ENCODE measurements around the gene DSE.
A peak's percentile ranks its signal among the peaks of the same experiment; 100 is the strongest.

DSE gene

DNA sequence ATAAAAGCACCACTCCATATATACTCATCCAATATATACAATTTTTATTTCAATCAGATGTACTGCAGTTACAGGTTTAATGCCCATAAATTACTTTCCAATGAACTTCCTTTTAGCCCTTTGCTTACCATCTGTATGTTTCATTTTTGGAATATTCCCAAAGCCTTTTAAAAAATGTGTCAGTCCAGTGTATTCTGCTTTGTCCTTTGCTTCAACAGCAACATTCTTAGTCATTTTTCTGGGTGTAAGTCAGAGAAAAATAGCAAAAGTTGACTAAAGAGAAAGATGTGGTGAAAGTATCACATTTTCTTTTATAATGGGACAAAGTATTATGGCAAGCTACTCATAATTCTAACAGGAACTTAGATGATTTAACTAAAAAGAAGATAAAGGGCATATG, 15.2 kb downstream of the DSE start:
- Mint-ChIP-seq H3K4me3 (no peak overlapping the region), H3K27ac (no peak overlapping the region), H3K9me3 (peaks cover 0 to 1% of the 10 kb centered on the region in 2 donors), H3K4me1 (peaks cover 27 to 63% of the 10 kb centered on the region in 2 donors), H3K36me3 (peaks cover 3 to 4% of the 10 kb centered on the region in 2 donors), H3K27me3 (no peaks in the 10 kb centered on the region)
- DNase-seq: no peak
- ATAC-seq (replicated peaks): no peak

DNA sequence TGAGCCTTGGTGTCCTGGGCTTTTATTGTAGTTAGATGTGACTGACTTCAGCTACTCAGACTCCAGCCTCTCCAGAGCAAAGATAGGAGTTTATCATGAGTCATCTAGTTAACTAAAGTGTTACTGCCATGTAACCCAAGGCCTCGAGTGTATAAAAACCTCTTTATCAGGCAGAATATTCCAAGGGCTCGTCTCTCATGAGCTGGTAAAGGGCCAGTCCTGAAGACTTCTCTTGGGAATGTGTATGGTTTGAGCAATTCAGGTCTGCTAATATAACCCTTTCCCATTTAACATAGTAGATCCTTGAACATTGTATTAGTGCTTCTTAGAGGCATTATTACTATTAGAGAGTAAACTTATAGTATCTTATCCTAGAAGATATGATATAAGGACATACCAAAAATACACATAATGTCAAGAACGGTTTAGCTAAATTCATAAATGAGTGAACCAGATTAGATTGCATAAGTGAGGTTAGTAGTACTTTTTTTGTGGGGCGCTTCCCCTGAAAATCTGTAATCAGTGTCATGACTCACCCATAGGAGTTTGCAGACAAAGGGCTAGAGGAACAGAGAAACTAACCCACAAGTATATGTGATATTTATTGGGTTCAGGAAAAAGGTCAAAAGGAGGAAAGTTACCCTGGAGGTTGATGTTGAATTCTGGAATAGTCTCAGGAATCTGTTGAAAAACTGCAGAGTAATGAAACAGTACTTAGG, 16.0 kb downstream of the DSE start:
- peak overlapping the region; percentile 63 to 71 for H3K4me3 Mint-ChIP-seq

GRCh38 chr6:116387374-116387773, 16.6 kb downstream of the DSE start:
- peak overlapping the region; percentile 63 to 71 for H3K4me3 Mint-ChIP-seq
- H3K4me1 Mint-ChIP-seq: peaks cover 30 to 66% of the 10 kb centered on the region in 2 donors
- H3K27ac Mint-ChIP-seq: peak overlapping the region; percentile 72

More for the DNA sequence above, 16.0 kb downstream of the DSE start:
- H3K27me3 Mint-ChIP-seq: no peaks in the 10 kb centered on the region
- peaks cover 2 to 4% of the 10 kb centered on the region in 2 donors for H3K36me3 Mint-ChIP-seq
- peaks cover 27 to 64% of the 10 kb centered on the region in 2 donors for H3K4me1 Mint-ChIP-seq
- H3K27ac Mint-ChIP-seq: peak overlapping the region; percentile 72
- ATAC-seq (replicated peaks): peak; percentile 73 to 74
- H3K9me3 Mint-ChIP-seq: peaks cover 0 to 1% of the 10 kb centered on the region in 2 donors
- no peak for DNase-seq

DNA sequence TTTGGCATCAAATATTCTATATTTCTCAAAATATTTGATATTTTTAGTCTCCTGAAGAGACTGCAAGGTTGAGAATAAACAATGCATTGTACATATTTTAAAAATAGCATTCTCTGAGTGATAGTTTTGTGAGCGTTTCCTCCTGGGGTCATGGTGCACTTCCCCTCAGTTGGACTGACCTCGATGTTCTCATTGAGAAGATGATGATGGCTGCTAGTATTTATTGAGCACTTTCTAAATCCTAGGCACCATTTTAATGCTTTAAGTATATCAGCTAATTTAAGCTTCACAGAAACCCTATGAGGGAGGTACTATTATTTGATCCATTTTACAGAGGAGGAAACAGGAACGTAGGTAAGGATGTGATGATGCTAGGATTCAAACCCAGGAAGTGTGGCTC, 18.2 kb downstream of the DSE start:
- Mint-ChIP-seq H3K36me3 (no peaks in the 10 kb centered on the region), H3K27ac (no peak overlapping the region), H3K4me1 (peaks cover 38 to 73% of the 10 kb centered on the region in 2 donors), H3K9me3 (peaks cover 0 to 1% of the 10 kb centered on the region in 2 donors), H3K27me3 (no peaks in the 10 kb centered on the region), H3K4me3 (peak overlapping the region; percentile 11 to 55)
- no peak for ATAC-seq (replicated peaks)
- DNase-seq: no peak

More at GRCh38 chr6:116387374-116387773, 16.6 kb downstream of the DSE start:
- H3K27me3 Mint-ChIP-seq: no peaks in the 10 kb centered on the region
- DNase-seq (peak; percentile 45), ATAC-seq (replicated peaks) (peak; percentile 81 to 88)
- H3K9me3 Mint-ChIP-seq: peaks cover 0 to 1% of the 10 kb centered on the region in 2 donors
- peaks cover 2 to 3% of the 10 kb centered on the region in 2 donors for H3K36me3 Mint-ChIP-seq

GRCh38 chr6:116389357-116389756, 18.6 kb downstream of the DSE start:
- peak overlapping the region in 1 of 2 donors; percentile 55 for H3K4me3 Mint-ChIP-seq

DNA sequence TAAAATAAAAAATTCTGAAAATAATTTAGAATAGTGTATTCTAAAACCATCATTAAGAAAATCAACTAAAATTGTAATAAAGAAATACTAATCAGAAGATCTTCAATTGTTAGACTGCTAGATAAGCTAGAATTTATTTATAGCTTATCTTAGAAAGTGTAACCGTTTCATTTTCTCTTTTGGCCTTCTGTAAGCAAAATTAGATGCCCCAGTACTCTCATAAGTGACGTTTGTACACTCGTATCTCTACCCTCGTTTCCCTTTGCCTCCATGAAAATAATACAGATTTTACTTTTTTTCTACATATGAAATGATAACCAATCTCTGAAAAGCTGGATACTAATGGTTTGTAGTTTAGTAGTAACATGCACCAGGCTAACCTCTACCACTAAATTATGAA, 19.8 kb downstream of the DSE start:
- Mint-ChIP-seq H3K27me3 (no peaks in the 10 kb centered on the region), H3K4me3 (peak overlapping the region; percentile 49 to 61), H3K27ac (peak overlapping the region; percentile 27), H3K36me3 (peaks cover 1 to 6% of the 10 kb centered on the region in 2 donors), H3K9me3 (peaks cover 5% of the 10 kb centered on the region in 2 donors), H3K4me1 (peaks cover 37 to 74% of the 10 kb centered on the region in 2 donors)
- no peak for DNase-seq
- ATAC-seq (replicated peaks): no peak

More at GRCh38 chr6:116389357-116389756, 18.6 kb downstream of the DSE start:
- no peak for DNase-seq
- H3K36me3 Mint-ChIP-seq: no peaks in the 10 kb centered on the region
- H3K27ac Mint-ChIP-seq: no peak overlapping the region
- H3K9me3 Mint-ChIP-seq: peaks cover 0 to 1% of the 10 kb centered on the region in 2 donors
- no peaks in the 10 kb centered on the region for H3K27me3 Mint-ChIP-seq
- H3K4me1 Mint-ChIP-seq: peaks cover 38 to 76% of the 10 kb centered on the region in 2 donors
- no peak for ATAC-seq (replicated peaks)

GRCh38 chr6:116392132-116393013, 21.6 kb downstream of the DSE start:
- Mint-ChIP-seq H3K4me1 (peaks cover 40 to 75% of the 10 kb centered on the region in 2 donors), H3K27ac (peak overlapping the region; percentile 77), H3K4me3 (peak overlapping the region in 1 of 2 donors; percentile 39), H3K36me3 (peaks cover 1 to 6% of the 10 kb centered on the region in 2 donors), H3K27me3 (no peaks in the 10 kb centered on the region), H3K9me3 (peaks cover 3 to 5% of the 10 kb centered on the region in 2 donors)
- ATAC-seq (replicated peaks) (peak; percentile 45 to 50), DNase-seq (no peak)

DNA sequence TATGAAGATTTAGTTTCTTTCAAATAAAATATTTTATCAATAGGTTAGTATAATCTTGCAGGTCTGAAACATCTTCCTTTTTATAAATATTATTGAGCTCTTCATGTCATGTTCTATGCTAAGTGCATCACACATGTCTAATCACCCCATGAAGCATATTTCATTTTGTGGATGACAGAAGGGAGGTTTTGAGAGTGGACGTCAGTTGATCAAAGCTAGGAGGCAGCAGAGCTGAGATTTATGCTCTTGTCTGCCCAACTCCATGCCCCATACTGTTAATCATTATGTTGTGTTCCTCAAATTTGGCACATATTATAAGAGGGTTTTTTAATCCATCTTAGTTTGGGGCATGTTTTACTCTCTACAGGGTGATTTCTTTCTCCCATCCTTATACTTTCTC, 22.7 kb downstream of the DSE start:
- H3K27me3 Mint-ChIP-seq: no peaks in the 10 kb centered on the region
- H3K27ac Mint-ChIP-seq: peak overlapping the region; percentile 56
- peak overlapping the region in 1 of 2 donors; percentile 54 for H3K4me3 Mint-ChIP-seq
- peaks cover 3 to 5% of the 10 kb centered on the region in 2 donors for H3K9me3 Mint-ChIP-seq
- H3K36me3 Mint-ChIP-seq: peaks cover 1 to 6% of the 10 kb centered on the region in 2 donors
- ATAC-seq (replicated peaks) (peak; percentile 28 to 50), DNase-seq (no peak)
- H3K4me1 Mint-ChIP-seq: peaks cover 36 to 64% of the 10 kb centered on the region in 2 donors

- Mint-ChIP-seq H3K9me3 (peaks cover 3 to 5% of the 10 kb centered on the region in 2 donors), H3K27me3 (no peaks in the 10 kb centered on the region), H3K36me3 (peaks cover 5 to 16% of the 10 kb centered on the region in 2 donors), H3K4me3 (no peak overlapping the region), H3K27ac (peak overlapping the region; percentile 76), H3K4me1 (peaks cover 30 to 57% of the 10 kb centered on the region in 2 donors)
- DNase-seq (no peak), ATAC-seq (replicated peaks) (peak; percentile 38 to 60)
Measured at GRCh38 chr6:116395647-116396046, 24.9 kb downstream of the DSE start.

DNA sequence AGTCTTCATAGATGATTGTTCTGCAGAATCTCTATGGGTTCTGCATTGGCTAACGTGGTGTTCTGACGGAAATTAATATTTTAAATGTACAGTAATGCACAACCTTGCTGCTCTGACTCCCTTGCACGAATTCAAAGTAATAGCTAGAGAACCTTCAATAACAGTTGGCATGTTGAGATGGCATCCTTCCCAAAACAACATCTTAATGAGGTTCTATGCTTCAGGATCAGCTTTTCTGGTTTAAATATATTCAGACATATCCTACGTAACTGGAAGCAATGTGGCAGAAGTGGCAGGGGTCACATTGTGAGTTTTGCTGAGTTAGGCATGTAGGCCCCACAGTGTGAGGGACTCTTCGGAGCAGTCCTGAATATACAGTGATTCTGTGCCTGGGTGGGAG, 25.7 kb downstream of the DSE start:
- Mint-ChIP-seq H3K36me3 (peaks cover 5 to 16% of the 10 kb centered on the region in 2 donors), H3K9me3 (peaks cover 3 to 5% of the 10 kb centered on the region in 2 donors), H3K27ac (no peak overlapping the region), H3K27me3 (no peaks in the 10 kb centered on the region), H3K4me1 (peaks cover 30 to 54% of the 10 kb centered on the region in 2 donors), H3K4me3 (no peak overlapping the region)
- ATAC-seq (replicated peaks) (peak in 1 of 2 donors; percentile 39), DNase-seq (no peak)

GRCh38 chr6:116397914-116398313, 27.2 kb downstream of the DSE start:
- Mint-ChIP-seq H3K36me3 (peaks cover 5 to 16% of the 10 kb centered on the region in 2 donors), H3K27me3 (no peaks in the 10 kb centered on the region), H3K9me3 (peaks cover 3 to 5% of the 10 kb centered on the region in 2 donors), H3K4me1 (peaks cover 21 to 43% of the 10 kb centered on the region in 2 donors), H3K27ac (no peak overlapping the region), H3K4me3 (no peak overlapping the region)
- no peak for ATAC-seq (replicated peaks)
- DNase-seq: no peak

DNA sequence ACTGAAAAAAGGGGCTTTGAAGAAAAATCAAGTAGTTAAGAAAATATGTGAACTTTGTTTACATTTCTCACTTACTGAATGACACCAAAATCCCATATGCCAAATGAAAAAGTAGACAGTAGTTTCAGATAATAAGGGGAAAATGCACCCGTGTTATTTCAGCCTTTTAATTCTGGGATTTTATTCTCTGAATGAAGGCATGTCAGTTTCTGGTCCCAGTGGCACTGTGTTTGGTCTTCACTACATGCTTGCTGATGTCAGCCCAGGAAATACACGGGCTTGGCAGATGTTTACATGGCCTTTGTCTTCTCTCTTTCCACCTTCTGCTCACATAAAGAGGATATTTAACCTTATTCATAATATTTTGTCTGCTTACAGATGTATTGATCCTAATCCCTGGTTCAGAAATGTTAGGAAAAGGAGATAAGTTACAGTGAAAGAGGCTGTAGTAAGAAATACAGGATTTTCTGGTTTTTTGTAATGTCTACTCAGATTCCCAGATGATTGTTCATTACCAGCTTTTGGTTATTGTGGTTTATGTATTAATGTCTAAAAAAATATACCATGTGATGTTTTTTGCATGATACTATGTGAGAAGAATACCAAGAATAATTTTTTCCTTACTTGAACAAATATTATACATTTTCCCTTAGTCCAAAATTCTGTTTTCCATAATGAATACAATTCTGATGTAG, 27.7 kb downstream of the DSE start:
- Mint-ChIP-seq H3K36me3 (peaks cover 5 to 16% of the 10 kb centered on the region in 2 donors), H3K4me3 (no peak overlapping the region), H3K27me3 (no peaks in the 10 kb centered on the region), H3K9me3 (peaks cover 3 to 5% of the 10 kb centered on the region in 2 donors), H3K27ac (no peak overlapping the region), H3K4me1 (peaks cover 19 to 38% of the 10 kb centered on the region in 2 donors)
- DNase-seq (no peak), ATAC-seq (replicated peaks) (no peak)

DNA sequence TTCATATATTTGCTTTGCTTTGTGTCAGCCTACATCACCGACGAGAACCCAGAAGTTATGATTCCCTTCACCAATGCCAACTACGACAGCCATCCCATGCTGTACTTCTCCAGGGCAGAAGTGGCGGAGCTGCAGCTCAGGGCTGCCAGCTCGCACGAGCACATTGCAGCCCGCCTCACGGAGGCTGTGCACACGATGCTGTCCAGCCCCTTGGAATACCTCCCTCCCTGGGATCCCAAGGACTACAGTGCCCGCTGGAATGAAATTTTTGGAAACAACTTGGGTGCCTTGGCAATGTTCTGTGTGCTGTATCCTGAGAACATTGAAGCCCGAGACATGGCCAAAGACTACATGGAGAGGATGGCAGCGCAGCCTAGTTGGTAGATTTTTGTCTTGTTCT, 28.5 kb downstream of the DSE start:
- no peak overlapping the region for H3K4me3 Mint-ChIP-seq
- peaks cover 17 to 30% of the 10 kb centered on the region in 2 donors for H3K4me1 Mint-ChIP-seq
- H3K9me3 Mint-ChIP-seq: peaks cover 3 to 5% of the 10 kb centered on the region in 2 donors
- DNase-seq (no peak), ATAC-seq (replicated peaks) (no peak)
- H3K27me3 Mint-ChIP-seq: no peaks in the 10 kb centered on the region
- no peak overlapping the region for H3K27ac Mint-ChIP-seq
- peaks cover 5 to 16% of the 10 kb centered on the region in 2 donors for H3K36me3 Mint-ChIP-seq

DNA sequence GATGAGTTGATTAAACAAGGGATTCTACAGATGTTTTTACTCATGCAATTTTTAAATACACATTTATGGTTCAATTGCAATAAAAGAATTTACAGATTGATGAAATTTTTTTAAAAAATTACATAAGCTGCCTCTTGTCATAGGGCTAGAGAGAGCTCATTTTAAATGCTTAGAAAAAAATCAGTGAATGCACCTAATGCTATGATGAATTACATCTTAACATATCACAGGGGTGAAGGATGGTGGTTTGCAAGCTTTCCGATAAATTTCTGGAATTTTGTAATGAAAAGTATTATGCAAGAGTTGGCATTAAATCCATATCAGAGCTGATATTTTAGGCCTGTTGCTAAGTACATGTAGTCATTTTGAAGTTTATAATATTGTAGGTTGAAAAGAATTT, 29.6 kb downstream of the DSE start:
- Mint-ChIP-seq H3K36me3 (peaks cover 4 to 10% of the 10 kb centered on the region in 2 donors), H3K9me3 (no peaks in the 10 kb centered on the region), H3K27ac (no peak overlapping the region), H3K27me3 (no peaks in the 10 kb centered on the region), H3K4me3 (no peak overlapping the region), H3K4me1 (peaks cover 15 to 31% of the 10 kb centered on the region in 2 donors)
- no peak for DNase-seq
- no peak for ATAC-seq (replicated peaks)
